GM18517 (cell line): Measurements from ENCODE around the gene ESRRB.

Experiments used
- ATAC-seq: cut with Tn5 transposase; IDR thresholded peaks from one replicate; pipeline ENCODE4 v1.9.1; 2021; ENCODE audit warnings: mild to moderate bottlenecking, moderate library complexity; ENCODE audit not compliant: unreplicated experiment

ESRRB gene

GRCh38 chr14:76491172-76491930 is 115.4 kb downstream of the ESRRB start:
- no peak for ATAC-seq

- ATAC-seq = no peak
Measured at GRCh38 chr14:76495983-76496382, 120.0 kb downstream of the ESRRB start.

- no peak for ATAC-seq
Measured at GRCh38 chr14:76496595-76496994, 120.7 kb downstream of the ESRRB start.

GRCh38 chr14:76497550-76498462 is 121.9 kb downstream of the ESRRB start:
- no peak for ATAC-seq

GRCh38 chr14:76498463-76498935 is 122.6 kb downstream of the ESRRB start:
- ATAC-seq = no peak

GRCh38 chr14:76498976-76499375 is 123.0 kb downstream of the ESRRB start:
- no peak for ATAC-seq

- no peak for ATAC-seq
Measured at GRCh38 chr14:76499399-76499798, 123.5 kb downstream of the ESRRB start.

GRCh38 chr14:76500011-76500410 is 124.1 kb downstream of the ESRRB start:
- no peak for ATAC-seq

GRCh38 chr14:76500480-76500879 is 124.5 kb downstream of the ESRRB start:
- no peak for ATAC-seq

- ATAC-seq = no peak
Measured at GRCh38 chr14:76501156-76501720, 125.3 kb downstream of the ESRRB start.

- no peak for ATAC-seq
Measured at GRCh38 chr14:76502219-76502618, 126.3 kb downstream of the ESRRB start.

- ATAC-seq = no peak
Measured at GRCh38 chr14:76502638-76503037, 126.7 kb downstream of the ESRRB start.

- ATAC-seq = no peak
Measured at GRCh38 chr14:76509311-76509710, 133.4 kb downstream of the ESRRB start.

GRCh38 chr14:76510181-76510580 is 134.2 kb downstream of the ESRRB start:
- ATAC-seq = no peak

- ATAC-seq = no peak
Measured at GRCh38 chr14:76514213-76514998, 138.5 kb downstream of the ESRRB start.

GRCh38 chr14:76516884-76517283 is 140.9 kb downstream of the ESRRB start:
- ATAC-seq = no peak

- ATAC-seq = no peak
Measured at GRCh38 chr14:76518366-76518765, 142.4 kb downstream of the ESRRB start.

- ATAC-seq = no peak
Measured at GRCh38 chr14:76525106-76525821, 149.3 kb downstream of the ESRRB start.

GRCh38 chr14:76531085-76531484 is 155.1 kb downstream of the ESRRB start:
- no peak for ATAC-seq

- ATAC-seq = no peak
Measured at GRCh38 chr14:76531821-76532318, 155.9 kb downstream of the ESRRB start.
